H1 (cell line): Measurements from ENCODE around the gene PLA2G4D. TPM values are rescaled to one million over a fixed set of nuclear protein-coding genes. Genes with fewer than 3 reads are reported as not detected.

ENCODE experiments used
- CTCF ChIA-PET: fragments of 300-600 bp; sonication (Branson Sonifier 250); formaldehyde crosslinking; loops from one replicate; lab custom pipeline; 2021; ENCODE audit not compliant: partially characterized antibody; lab: Charles Lee
- POLR2A ChIA-PET: fragments of 300-600 bp; sonication (Branson Sonifier 250); formaldehyde crosslinking; loops from one replicate; lab custom pipeline; 2021; ENCODE audit warnings: inconsistent platforms; ENCODE audit not compliant: partially characterized antibody; lab: Charles Lee
- DNase-seq, 2 experiments: peaks; one replicate each; pipeline versions ENCODE4 v3.0.0 to v3.0.0-alpha.2; 2010 to 2022; ENCODE audit warnings: low spot score in 2 of 2, low read depth in 1 of 2, mixed read lengths in 1 of 2
- FAIRE-seq: peaks from 2 replicates; lab custom pipeline; 2011; peaks lifted over from hg19 to GRCh38; lab: Jason Lieb, UNC
- H2AFZ ChIP-seq: 2 replicates; pipeline ENCODE4 v1.8.1; 2012; ENCODE audit warnings: low read length, inconsistent platforms
- H2AK5ac ChIP-seq: 2 replicates; pipeline ENCODE4 v1.6.1; 2013; ENCODE audit warnings: low read depth, low read length
- H2BK120ac ChIP-seq: replicated peaks from 2 replicates; pipeline ENCODE3; 2013; ENCODE audit warnings: low read depth, low read length, inconsistent platforms
- H2BK12ac ChIP-seq: 2 replicates; pipeline ENCODE4 v1.6.1; 2013; ENCODE audit warnings: low read depth, low read length
- H2BK15ac ChIP-seq: 2 replicates; pipeline ENCODE4 v1.6.1; 2013; ENCODE audit warnings: low read length
- H2BK20ac ChIP-seq: 2 replicates; pipeline ENCODE4 v1.6.1; 2013; ENCODE audit warnings: low read length
- H2BK5ac ChIP-seq: 2 replicates; pipeline ENCODE4 v1.6.1; 2013; ENCODE audit warnings: low read depth, low read length
- H3K14ac ChIP-seq: 2 replicates; pipeline ENCODE4 v1.6.1; 2013; ENCODE audit warnings: inconsistent platforms; ENCODE audit not compliant: insufficient read length
- H3K18ac ChIP-seq: 2 replicates; pipeline ENCODE4 v1.6.1; 2013; ENCODE audit warnings: low read length; ENCODE audit errors: extremely low read depth
- H3K23ac ChIP-seq: 2 replicates; pipeline ENCODE4 v1.6.1; 2013; ENCODE audit warnings: inconsistent platforms; ENCODE audit not compliant: insufficient read length
- H3K23me2 ChIP-seq: 2 replicates; pipeline ENCODE4 v1.6.1; 2013; ENCODE audit warnings: low read depth, low read length
- H3K27ac ChIP-seq: 2 replicates; pipeline ENCODE4 v1.6.1; 2011; ENCODE audit warnings: low read depth, low read length, inconsistent platforms
- H3K27me3 ChIP-seq, 4 experiments: replicated peaks in 1 of 4; 1 replicate in 1 of 4; 2 replicates in 3 of 4; pipeline versions ENCODE4 v1.6.1 to v1.8.1; 2011 to 2013; ENCODE audit warnings: low read length in 3 of 4, mild to moderate bottlenecking in 3 of 4, inconsistent platforms in 2 of 4, mixed read lengths in 2 of 4, moderate library complexity in 1 of 4; ENCODE audit not compliant: control insufficient read depth in 3 of 4, insufficient read depth in 3 of 4; ENCODE audit errors: extremely low read depth in 1 of 4
- H3K36me3 ChIP-seq, 4 experiments: 2 replicates each; pipeline versions ENCODE4 v1.6.1 to v1.8.1; 2011 to 2013; ENCODE audit warnings: mild to moderate bottlenecking in 4 of 4, low read length in 3 of 4, moderate library complexity in 2 of 4, control low read depth in 1 of 4, inconsistent platforms in 1 of 4; ENCODE audit not compliant: insufficient read depth in 4 of 4, control insufficient read depth in 2 of 4
- H3K4ac ChIP-seq: replicated peaks from 2 replicates; pipeline ENCODE3; 2013; ENCODE audit warnings: low read length, low read depth, mixed read lengths, inconsistent platforms; ENCODE audit not compliant: insufficient read length
- H3K4me1 ChIP-seq, 4 experiments: replicated peaks in 1 of 4; 1 replicate in 1 of 4; 2 replicates in 3 of 4; pipeline versions ENCODE4 v1.6.1 to v1.8.1; 2011 to 2013; ENCODE audit warnings: low read length in 3 of 4, inconsistent platforms in 2 of 4, mixed read lengths in 1 of 4; ENCODE audit not compliant: insufficient read depth in 4 of 4, control insufficient read depth in 3 of 4
- H3K4me2 ChIP-seq, 2 experiments: 2 replicates each; pipeline versions ENCODE4 v1.6.1 to v1.8.1; 2011 to 2013; ENCODE audit warnings: low read depth in 2 of 2, low read length in 2 of 2, control low read depth in 1 of 2, inconsistent platforms in 1 of 2, mild to moderate bottlenecking in 1 of 2; ENCODE audit not compliant: insufficient read depth in 1 of 2
- H3K4me3 ChIP-seq, 4 experiments: fragments of 200-600, 300-600 bp in 1 of 4; sonication (generic), shearing (Covaris generic), sonication (Bioruptor Twin) in 1 of 4; 2 replicates each; pipeline versions ENCODE4 v1.5.1 to v1.8.1; 2011 to 2016; ENCODE audit warnings: low read length in 4 of 4, low read depth in 3 of 4, control low read depth in 2 of 4, inconsistent platforms in 2 of 4, mild to moderate bottlenecking in 2 of 4, mixed read lengths in 1 of 4, moderate library complexity in 1 of 4; ENCODE audit not compliant: insufficient read depth in 2 of 4; ENCODE audit errors: extremely low read depth in 1 of 4
- H3K56ac ChIP-seq: replicated peaks from 2 replicates; pipeline ENCODE3; 2013; ENCODE audit warnings: low read depth, mild to moderate bottlenecking, mixed read lengths, low read length, inconsistent platforms; ENCODE audit not compliant: insufficient read length
- H3K79me1 ChIP-seq: 2 replicates; pipeline ENCODE4 v1.6.1; 2013; ENCODE audit warnings: low read depth, low read length, control low read depth
- H3K79me2 ChIP-seq, 2 experiments: 2 replicates each; pipeline versions ENCODE4 v1.6.1 to v1.8.1; 2012 to 2013; ENCODE audit warnings: low read length in 2 of 2, mild to moderate bottlenecking in 2 of 2, inconsistent platforms in 1 of 2; ENCODE audit not compliant: insufficient read depth in 2 of 2, control insufficient read depth in 1 of 2
- H3K9ac ChIP-seq, 4 experiments: replicated peaks in 1 of 4; 1 replicate in 1 of 4; 2 replicates in 3 of 4; pipeline versions ENCODE4 v1.6.1 to v1.8.1; 2011 to 2013; ENCODE audit warnings: low read depth in 3 of 4, low read length in 3 of 4, control low read depth in 2 of 4, mild to moderate bottlenecking in 2 of 4, moderate library complexity in 2 of 4, inconsistent platforms in 1 of 4; ENCODE audit errors: extremely low read depth in 1 of 4
- H3K9me3 ChIP-seq, 2 experiments: 2 replicates each; pipeline versions ENCODE4 v1.6.1 to v1.8.1; 2012 to 2013; ENCODE audit warnings: mild to moderate bottlenecking in 2 of 2, moderate library complexity in 2 of 2, control low read depth in 1 of 2, inconsistent platforms in 1 of 2, low read depth in 1 of 2, low read length in 1 of 2, mixed read lengths in 1 of 2; ENCODE audit not compliant: insufficient read depth in 2 of 2
- H4K20me1 ChIP-seq, 2 experiments: replicated peaks in 1 of 2; 2 replicates each; pipeline versions ENCODE3 to v1.8.1; 2011 to 2013; ENCODE audit warnings: inconsistent platforms in 2 of 2, low read length in 2 of 2, mild to moderate bottlenecking in 1 of 2; ENCODE audit not compliant: insufficient read depth in 2 of 2, control insufficient read depth in 1 of 2
- H4K5ac ChIP-seq: 2 replicates; pipeline ENCODE4 v1.6.1; 2013; ENCODE audit warnings: low read length, low read depth, mixed read lengths, inconsistent platforms; ENCODE audit not compliant: insufficient read length
- H4K8ac ChIP-seq: 2 replicates; pipeline ENCODE4 v1.8.0; 2013; ENCODE audit warnings: mild to moderate bottlenecking, moderate library complexity, low read length, inconsistent platforms; ENCODE audit not compliant: insufficient read depth; ENCODE audit errors: extremely low read depth
- H4K91ac ChIP-seq: replicated peaks from 2 replicates; pipeline ENCODE3; 2013; ENCODE audit warnings: low read length, mixed read lengths, inconsistent platforms; ENCODE audit not compliant: insufficient read length
- CEBPB ChIP-seq: IDR thresholded peaks from 2 replicates; pipeline ENCODE4 v1.6.1; 2012; ENCODE audit warnings: low read depth, low read length
- MAX ChIP-seq: IDR thresholded peaks from 2 replicates; pipeline ENCODE4 v1.6.1; 2012; ENCODE audit warnings: inconsistent platforms
- WGBS, 2 experiments: shearing (Covaris generic) in 1 of 2; methylation state at CpG; one replicate each; pipeline versions ENCODE4 v1.1.6 to v1.1.7; 2013 to 2015; ENCODE audit warnings: low lambda C conversion rate in 2 of 2, mixed read lengths in 2 of 2, inconsistent platforms in 1 of 2, low coverage in 1 of 2, missing lambda C conversion rate in 1 of 2; ENCODE audit not compliant: insufficient replicate concordance in 2 of 2, insufficient coverage in 1 of 2, insufficient read length in 1 of 2; ENCODE audit errors: extremely low coverage in 1 of 2, missing lambda C conversion rate in 1 of 2; 5-methylcytosine and 5-hydroxymethylcytosine counted together
- polyA plus RNA-seq, 7 experiments: library from polyadenylated mRNA; depleted of rRNA in 3 of 7; stranded (reverse) in 5 of 7; unstranded in 2 of 7; fragments of >200 nt in 5 of 7; fragments of 200-250 nt in 2 of 7; gene quantifications; 1 replicate in 5 of 7; 2 replicates in 1 of 7; 4 replicates in 1 of 7; pipeline versions ENCODE4 v1.2.1 to v1.2.3, GENCODE V29; 2011 to 2013; ENCODE audit warnings: missing spikeins in 2 of 7, mixed read lengths in 2 of 7
- total RNA-seq: library from RNA; stranded (reverse); fragmentation: NEBNext Ultra II Directional; extraction: Animal tissue kit (Norgen Biotek cat#: 25700); gene quantifications from 2 replicates; pipeline ENCODE4 v1.2.1, GENCODE V29; 2021

PLA2G4D gene
- total and polyA plus RNA-seq, 2 of the 8 experiments (the other 6 are each of a cell fraction or from before 2014, with no cell fraction given), result 0.07 to 0.18 TPM

- Histone ChIP-seq H3K9ac (no peak overlapping the region), H4K91ac (peak overlapping the region; percentile 55), H3K79me1 (no peaks in the 10 kb centered on the region), H3K56ac (no peak overlapping the region), H2AFZ (no peak overlapping the region), H3K4me1 (peaks cover 3 to 13% (median 11%) of the 10 kb centered on the region in 4 experiments), H3K4ac (peak overlapping the region; percentile 35), H3K9me3 (no peaks in the 10 kb centered on the region), H4K20me1 (no peaks in the 10 kb centered on the region), H2BK120ac (no peak overlapping the region), H4K5ac (no peak overlapping the region), H2BK20ac (no peak overlapping the region), H3K23ac (no peak overlapping the region), H3K14ac (no peak overlapping the region), H2BK5ac (no peak overlapping the region; the same call in 1 of the 2 replicates), H3K18ac (0 out of 2 replicates have a peak overlapping the region, but pooled peaks have one; percentile 63), H2AK5ac (no peak overlapping the region), H3K79me2 (no peaks in the 10 kb centered on the region), H3K36me3 (no peaks in the 10 kb centered on the region), H3K27me3 (no peaks in the 10 kb centered on the region), H2BK12ac (0 out of 2 replicates have a peak overlapping the region, but pooled peaks have one; percentile 14), H3K23me2 (no peaks in the 10 kb centered on the region; the same call in 1 of the 2 replicates), H3K4me3 (no peak overlapping the region), H2BK15ac (no peak overlapping the region; the same call in 1 of the 2 replicates), H3K27ac (no peak overlapping the region), H3K4me2 (peak overlapping the region in 1 of 2 experiments; percentile 62; a peak in 1 of 4 replicates), H4K8ac (no peak overlapping the region; the same call in 1 of the 2 replicates)
- WGBS, 2 experiments, result 79% methylated on average over 31 of the region's 31 CpGs; no CpG with 5 or more reads in 1 of the 2 experiments
- FAIRE-seq (no peak), DNase-seq (peak in 1 of 2 experiments; percentile 57)
- ChIA-PET CTCF (interaction anchor here (1.1 to 14.0 kb wide), 9 partner anchors 13 to 412 kb away, joined by 3 to 425 read pairs (median 28); partner anchors contain the start of genes PLA2G4D and ZNF106), POLR2A (interaction anchor here (1.1 to 2.3 kb wide), 3 partner anchors 9 to 53 kb away, joined by 3 to 6 read pairs (median 5); no protein-coding TSS in a partner anchor)
- 0 out of 2 replicates have a peak, but pooled peaks have one; percentile 20 for TF ChIP-seq MAX
- TF ChIP-seq CEBPB, result no peak
These were observed 14.9 kb downstream of the PLA2G4D start for GRCh38 chr15:42079401-42079908.
